TTC549 (cell line): ENCODE measurements around the gene SHISA8.

Source experiments
- FAIRE-seq: peaks from 2 replicates; lab custom pipeline; 2012; peaks lifted over from hg19 to GRCh38; lab: Jason Lieb, UNC

SHISA8 gene

DNA sequence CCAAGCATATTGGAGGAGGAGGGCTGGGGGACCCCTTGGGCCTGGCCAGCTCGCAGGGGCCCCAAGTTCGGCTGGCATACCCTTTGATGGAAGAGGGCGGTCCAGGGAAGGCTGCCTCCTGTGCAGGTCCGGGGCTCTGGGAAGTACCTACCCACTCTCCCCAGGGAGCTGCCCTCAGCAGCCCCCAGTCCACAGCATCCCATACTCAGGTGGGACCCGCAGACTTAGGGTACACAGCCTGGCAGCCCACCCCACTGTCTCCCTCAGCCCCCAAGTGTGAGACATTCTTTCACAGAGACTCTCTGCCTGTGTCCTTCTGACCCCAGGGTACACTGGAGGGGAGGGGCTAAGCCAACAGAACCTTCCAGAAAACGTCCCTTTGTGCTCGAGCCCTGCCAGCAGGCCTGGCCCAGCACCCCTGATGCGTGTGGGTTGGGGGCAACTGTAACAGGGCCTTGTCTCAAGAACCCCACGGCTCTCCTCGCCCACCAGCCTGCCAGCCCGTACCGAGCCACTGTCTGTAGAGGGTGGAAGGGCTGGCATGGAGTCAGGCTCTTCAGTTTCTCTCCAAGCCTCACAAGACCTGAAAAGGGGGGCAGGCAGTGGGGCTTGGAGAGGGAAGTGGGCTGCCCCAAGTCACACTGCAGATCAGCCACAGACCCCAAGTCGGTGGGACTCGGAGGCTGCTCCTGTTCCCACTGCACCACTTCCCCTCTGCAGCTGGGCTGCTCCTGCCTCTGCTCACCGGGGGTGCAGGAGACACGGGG, 18.7 kb upstream of the SHISA8 start:
- FAIRE-seq: no peak

GRCh38 chr22:41932353-41932752, 17.5 kb upstream of the SHISA8 start:
- FAIRE-seq: no peak

DNA sequence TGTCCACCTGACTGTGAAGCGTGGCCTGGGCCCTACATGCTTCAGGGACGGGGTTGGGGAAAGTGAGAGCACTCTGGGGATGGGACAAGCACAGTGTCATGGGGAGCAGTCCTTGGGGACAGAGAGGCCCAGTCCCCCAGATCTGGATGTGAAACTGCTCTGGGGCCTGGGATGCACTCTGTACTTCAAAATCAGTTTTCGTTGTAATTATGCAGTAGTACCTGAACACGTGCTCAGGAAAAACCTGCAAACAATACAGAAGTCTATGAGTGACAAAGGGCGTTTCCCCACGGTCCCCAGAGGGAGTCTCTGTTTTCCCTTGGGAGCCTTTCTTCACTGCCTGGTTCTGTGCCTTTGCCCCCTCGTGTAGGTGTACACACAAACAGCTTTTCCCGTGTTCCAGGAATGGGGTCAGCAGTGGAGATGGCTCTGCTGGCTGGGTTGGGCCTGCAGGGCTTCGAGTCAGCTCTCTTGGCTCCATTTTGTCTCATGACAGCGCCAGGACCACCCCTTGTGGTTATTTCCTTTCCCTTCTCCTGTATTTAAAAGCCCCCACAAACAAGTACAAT, 16.9 kb upstream of the SHISA8 start:
- FAIRE-seq: no peak

GRCh38 chr22:41929418-41929810, 14.5 kb upstream of the SHISA8 start:
- FAIRE-seq: no peak

- no peak for FAIRE-seq
Observed at GRCh38 chr22:41928593-41929417, 13.9 kb upstream of the SHISA8 start.

GRCh38 chr22:41927813-41928212, 12.9 kb upstream of the SHISA8 start:
- FAIRE-seq: no peak

- FAIRE-seq: no peak
Observed at GRCh38 chr22:41925783-41926460, 11.0 kb upstream of the SHISA8 start.

GRCh38 chr22:41923595-41924276, 8.9 kb upstream of the SHISA8 start:
- no peak for FAIRE-seq

- no peak for FAIRE-seq
Observed at GRCh38 chr22:41922940-41923594, 8.2 kb upstream of the SHISA8 start.

- FAIRE-seq: no peak
Observed at GRCh38 chr22:41922328-41922727, 7.5 kb upstream of the SHISA8 start.

GRCh38 chr22:41920271-41920976, 5.5 kb upstream of the SHISA8 start:
- no peak for FAIRE-seq

GRCh38 chr22:41919357-41920224, 4.7 kb upstream of the SHISA8 start:
- FAIRE-seq: no peak

GRCh38 chr22:41917903-41918791, 3.3 kb upstream of the SHISA8 start:
- FAIRE-seq: no peak

- FAIRE-seq: no peak
Observed at GRCh38 chr22:41917375-41917902, 2.6 kb upstream of the SHISA8 start.

DNA sequence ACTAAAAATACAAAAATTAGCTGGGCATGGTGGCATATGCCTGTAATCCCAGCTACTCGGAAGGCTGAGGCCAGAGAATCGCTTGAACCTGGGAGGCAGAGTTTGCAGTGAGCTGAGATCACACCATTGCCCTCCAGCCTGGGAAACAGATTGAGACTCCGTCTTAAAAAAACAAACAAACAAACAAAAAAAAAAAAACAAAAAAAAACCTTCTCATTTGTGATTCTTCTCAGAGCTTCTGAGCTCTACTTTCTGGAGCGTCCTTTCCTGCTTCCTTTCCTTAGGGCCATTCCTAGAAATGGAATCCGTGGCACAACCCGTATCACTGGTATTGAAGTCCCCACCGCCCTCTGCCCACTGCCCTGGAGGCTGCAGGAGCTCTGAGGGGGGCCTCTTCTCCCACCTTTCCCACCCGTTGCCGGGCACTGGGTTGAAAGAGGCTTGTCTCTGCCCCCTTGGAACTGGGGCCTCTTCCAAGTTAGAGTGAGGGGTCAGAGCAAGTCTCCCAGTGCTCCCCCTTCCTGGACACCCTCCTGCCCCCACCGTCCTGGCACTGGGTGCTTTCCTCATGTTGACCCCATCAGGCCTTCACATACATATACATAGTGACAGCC, 2.0 kb upstream of the SHISA8 start:
- FAIRE-seq: no peak

DNA sequence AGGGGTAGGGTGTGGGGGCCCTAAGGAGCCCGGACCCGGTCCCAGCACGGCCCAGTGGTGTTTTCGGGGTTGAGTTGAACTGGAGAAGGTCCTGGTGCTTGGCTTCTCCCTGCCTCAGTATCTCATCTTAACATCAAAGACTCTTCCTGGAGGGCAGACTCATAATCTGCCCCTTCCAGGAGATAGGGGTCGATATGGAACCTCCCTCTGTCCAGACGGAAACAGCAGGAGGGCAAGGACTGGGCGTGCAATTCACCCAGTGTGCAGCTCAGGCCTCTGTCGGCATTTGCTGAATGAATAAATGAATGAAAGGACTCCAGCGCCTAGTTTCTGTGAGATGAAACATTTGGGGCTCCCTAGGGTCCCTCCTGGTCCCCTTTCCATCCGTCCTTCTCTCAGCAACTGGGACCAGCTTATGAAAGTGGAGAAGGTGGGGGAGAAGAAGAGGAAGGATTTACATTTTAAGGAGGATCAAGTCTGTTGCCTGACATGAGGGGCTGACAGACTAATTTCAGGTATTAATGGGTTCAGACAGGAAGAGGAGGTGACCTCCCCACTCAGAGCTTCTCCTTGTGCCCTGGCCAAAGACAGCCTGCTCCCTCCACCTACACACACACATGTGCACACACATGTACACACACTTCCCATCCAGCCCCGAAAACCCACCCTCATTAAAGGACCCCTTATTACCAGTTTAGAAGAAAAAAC, 1.1 kb upstream of the SHISA8 start:
- FAIRE-seq: no peak

- FAIRE-seq: no peak
Observed at GRCh38 chr22:41914611-41915034, 251 bp downstream of the SHISA8 start.
